ENCODE results near the gene HUWE1. TPM values are rescaled to one million over a fixed set of nuclear protein-coding genes. Genes with fewer than 3 reads are reported as not detected.
A peak's percentile ranks its signal among the peaks of the same experiment; 100 is the strongest.

Gene HUWE1
- total and polyA plus RNA-seq, 9 of the 15 experiments (the other 6 are each of a cell fraction or from before 2014, with no cell fraction given): 23.9 to 204 (median 65.1) TPM

DNA sequence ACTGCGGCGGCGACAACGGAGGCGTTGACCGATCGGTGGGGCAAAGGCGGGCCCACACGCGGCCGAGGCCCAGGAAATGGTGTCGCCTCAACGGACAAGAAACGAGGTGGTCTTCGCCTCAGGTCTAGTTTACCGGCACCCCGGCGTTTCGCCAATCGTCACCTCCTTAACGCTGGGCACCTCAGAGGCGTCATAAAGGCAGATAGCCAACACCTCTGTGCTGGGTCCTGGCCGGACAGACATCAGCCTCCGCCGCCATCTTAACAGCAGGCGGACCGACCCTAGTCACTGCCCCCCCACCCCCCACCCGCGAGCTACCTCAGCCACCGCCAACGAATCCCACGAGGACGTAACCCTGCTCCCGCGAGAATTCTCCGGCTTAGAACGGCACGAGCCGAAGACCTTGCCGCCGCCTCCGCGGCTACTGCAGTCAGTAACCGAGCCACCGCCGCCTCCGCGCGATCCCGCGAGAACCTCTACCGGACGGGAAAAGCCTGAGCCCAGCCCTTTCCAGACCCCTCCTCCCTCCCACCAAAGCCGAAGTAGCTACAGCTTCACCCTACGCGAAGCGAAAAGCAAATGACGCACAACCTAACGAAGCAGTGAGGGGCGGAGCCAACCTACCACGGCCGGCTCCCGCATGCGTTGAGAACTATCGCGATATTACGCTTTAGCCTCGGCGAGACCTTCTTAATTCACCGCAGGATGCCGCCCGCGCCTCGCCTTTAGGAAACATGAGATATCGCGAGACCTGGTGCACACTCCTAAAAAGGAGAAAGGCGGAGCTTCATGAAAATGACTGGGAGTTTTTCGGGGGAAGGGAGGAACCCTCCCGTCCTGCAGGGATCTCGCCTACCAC is 2.7 kb downstream of the HUWE1 start (continued):
- TF ChIP-seq, protein P1, sequence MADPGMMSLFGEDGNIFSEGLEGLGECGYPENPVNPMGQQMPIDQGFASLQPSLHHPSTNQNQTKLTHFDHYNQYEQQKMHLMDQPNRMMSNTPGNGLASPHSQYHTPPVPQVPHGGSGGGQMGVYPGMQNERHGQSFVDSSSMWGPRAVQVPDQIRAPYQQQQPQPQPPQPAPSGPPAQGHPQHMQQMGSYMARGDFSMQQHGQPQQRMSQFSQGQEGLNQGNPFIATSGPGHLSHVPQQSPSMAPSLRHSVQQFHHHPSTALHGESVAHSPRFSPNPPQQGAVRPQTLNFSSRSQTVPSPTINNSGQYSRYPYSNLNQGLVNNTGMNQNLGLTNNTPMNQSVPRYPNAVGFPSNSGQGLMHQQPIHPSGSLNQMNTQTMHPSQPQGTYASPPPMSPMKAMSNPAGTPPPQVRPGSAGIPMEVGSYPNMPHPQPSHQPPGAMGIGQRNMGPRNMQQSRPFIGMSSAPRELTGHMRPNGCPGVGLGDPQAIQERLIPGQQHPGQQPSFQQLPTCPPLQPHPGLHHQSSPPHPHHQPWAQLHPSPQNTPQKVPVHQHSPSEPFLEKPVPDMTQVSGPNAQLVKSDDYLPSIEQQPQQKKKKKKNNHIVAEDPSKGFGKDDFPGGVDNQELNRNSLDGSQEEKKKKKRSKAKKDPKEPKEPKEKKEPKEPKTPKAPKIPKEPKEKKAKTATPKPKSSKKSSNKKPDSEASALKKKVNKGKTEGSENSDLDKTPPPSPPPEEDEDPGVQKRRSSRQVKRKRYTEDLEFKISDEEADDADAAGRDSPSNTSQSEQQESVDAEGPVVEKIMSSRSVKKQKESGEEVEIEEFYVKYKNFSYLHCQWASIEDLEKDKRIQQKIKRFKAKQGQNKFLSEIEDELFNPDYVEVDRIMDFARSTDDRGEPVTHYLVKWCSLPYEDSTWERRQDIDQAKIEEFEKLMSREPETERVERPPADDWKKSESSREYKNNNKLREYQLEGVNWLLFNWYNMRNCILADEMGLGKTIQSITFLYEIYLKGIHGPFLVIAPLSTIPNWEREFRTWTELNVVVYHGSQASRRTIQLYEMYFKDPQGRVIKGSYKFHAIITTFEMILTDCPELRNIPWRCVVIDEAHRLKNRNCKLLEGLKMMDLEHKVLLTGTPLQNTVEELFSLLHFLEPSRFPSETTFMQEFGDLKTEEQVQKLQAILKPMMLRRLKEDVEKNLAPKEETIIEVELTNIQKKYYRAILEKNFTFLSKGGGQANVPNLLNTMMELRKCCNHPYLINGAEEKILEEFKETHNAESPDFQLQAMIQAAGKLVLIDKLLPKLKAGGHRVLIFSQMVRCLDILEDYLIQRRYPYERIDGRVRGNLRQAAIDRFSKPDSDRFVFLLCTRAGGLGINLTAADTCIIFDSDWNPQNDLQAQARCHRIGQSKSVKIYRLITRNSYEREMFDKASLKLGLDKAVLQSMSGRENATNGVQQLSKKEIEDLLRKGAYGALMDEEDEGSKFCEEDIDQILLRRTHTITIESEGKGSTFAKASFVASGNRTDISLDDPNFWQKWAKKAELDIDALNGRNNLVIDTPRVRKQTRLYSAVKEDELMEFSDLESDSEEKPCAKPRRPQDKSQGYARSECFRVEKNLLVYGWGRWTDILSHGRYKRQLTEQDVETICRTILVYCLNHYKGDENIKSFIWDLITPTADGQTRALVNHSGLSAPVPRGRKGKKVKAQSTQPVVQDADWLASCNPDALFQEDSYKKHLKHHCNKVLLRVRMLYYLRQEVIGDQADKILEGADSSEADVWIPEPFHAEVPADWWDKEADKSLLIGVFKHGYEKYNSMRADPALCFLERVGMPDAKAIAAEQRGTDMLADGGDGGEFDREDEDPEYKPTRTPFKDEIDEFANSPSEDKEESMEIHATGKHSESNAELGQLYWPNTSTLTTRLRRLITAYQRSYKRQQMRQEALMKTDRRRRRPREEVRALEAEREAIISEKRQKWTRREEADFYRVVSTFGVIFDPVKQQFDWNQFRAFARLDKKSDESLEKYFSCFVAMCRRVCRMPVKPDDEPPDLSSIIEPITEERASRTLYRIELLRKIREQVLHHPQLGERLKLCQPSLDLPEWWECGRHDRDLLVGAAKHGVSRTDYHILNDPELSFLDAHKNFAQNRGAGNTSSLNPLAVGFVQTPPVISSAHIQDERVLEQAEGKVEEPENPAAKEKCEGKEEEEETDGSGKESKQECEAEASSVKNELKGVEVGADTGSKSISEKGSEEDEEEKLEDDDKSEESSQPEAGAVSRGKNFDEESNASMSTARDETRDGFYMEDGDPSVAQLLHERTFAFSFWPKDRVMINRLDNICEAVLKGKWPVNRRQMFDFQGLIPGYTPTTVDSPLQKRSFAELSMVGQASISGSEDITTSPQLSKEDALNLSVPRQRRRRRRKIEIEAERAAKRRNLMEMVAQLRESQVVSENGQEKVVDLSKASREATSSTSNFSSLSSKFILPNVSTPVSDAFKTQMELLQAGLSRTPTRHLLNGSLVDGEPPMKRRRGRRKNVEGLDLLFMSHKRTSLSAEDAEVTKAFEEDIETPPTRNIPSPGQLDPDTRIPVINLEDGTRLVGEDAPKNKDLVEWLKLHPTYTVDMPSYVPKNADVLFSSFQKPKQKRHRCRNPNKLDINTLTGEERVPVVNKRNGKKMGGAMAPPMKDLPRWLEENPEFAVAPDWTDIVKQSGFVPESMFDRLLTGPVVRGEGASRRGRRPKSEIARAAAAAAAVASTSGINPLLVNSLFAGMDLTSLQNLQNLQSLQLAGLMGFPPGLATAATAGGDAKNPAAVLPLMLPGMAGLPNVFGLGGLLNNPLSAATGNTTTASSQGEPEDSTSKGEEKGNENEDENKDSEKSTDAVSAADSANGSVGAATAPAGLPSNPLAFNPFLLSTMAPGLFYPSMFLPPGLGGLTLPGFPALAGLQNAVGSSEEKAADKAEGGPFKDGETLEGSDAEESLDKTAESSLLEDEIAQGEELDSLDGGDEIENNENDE (IDR thresholded peaks at IDR 0.05; ENCODE audit: low read depth, low read length): no peak
- 0 out of 2 replicates have a peak, but pooled peaks have one; percentile 24 for TF ChIP-seq RNF2 (IDR thresholded peaks at IDR 0.05)
- TF ChIP-seq RBM14 (IDR thresholded peaks at IDR 0.05; ENCODE audit: borderline replicate concordance, insufficient read depth, low read depth, low read length): no peak
- TF ChIP-seq, protein P2, sequence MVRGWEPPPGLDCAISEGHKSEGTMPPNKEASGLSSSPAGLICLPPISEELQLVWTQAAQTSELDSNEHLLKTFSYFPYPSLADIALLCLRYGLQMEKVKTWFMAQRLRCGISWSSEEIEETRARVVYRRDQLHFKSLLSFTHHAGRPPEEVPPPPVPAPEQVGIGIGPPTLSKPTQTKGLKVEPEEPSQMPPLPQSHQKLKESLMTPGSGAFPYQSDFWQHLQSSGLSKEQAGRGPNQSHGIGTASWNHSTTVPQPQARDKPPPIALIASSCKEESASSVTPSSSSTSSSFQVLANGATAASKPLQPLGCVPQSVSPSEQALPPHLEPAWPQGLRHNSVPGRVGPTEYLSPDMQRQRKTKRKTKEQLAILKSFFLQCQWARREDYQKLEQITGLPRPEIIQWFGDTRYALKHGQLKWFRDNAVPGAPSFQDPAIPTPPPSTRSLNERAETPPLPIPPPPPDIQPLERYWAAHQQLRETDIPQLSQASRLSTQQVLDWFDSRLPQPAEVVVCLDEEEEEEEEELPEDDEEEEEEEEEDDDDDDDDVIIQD (CRISPR knock-in tag; IDR thresholded peaks at IDR 0.05): no peak
- TF ChIP-seq FOXM1 (IDR thresholded peaks at IDR 0.05; ENCODE audit: low read depth): no peak
- TF ChIP-seq FOXM1 (CRISPR knock-in tag; IDR thresholded peaks at IDR 0.05; ENCODE audit: low read depth): no peak
- TF ChIP-seq SIN3A (IDR thresholded peaks at IDR 0.05; ENCODE audit: borderline replicate concordance in 2 of 2, control insufficient read depth in 1 of 2, low read depth in 2 of 2, low read length in 2 of 2): peak in 1 of 2 experiments; percentile 2; a peak in 1 of 4 replicates
- TF ChIP-seq, protein P3, sequence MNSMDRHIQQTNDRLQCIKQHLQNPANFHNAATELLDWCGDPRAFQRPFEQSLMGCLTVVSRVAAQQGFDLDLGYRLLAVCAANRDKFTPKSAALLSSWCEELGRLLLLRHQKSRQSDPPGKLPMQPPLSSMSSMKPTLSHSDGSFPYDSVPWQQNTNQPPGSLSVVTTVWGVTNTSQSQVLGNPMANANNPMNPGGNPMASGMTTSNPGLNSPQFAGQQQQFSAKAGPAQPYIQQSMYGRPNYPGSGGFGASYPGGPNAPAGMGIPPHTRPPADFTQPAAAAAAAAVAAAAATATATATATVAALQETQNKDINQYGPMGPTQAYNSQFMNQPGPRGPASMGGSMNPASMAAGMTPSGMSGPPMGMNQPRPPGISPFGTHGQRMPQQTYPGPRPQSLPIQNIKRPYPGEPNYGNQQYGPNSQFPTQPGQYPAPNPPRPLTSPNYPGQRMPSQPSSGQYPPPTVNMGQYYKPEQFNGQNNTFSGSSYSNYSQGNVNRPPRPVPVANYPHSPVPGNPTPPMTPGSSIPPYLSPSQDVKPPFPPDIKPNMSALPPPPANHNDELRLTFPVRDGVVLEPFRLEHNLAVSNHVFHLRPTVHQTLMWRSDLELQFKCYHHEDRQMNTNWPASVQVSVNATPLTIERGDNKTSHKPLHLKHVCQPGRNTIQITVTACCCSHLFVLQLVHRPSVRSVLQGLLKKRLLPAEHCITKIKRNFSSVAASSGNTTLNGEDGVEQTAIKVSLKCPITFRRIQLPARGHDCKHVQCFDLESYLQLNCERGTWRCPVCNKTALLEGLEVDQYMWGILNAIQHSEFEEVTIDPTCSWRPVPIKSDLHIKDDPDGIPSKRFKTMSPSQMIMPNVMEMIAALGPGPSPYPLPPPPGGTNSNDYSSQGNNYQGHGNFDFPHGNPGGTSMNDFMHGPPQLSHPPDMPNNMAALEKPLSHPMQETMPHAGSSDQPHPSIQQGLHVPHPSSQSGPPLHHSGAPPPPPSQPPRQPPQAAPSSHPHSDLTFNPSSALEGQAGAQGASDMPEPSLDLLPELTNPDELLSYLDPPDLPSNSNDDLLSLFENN (IDR thresholded peaks at IDR 0.05; ENCODE audit: low read depth in 2 of 2, low read length in 2 of 2): peak in 1 of 2 experiments; percentile 11; a peak in 1 of 4 replicates
- TF ChIP-seq MXI1 (IDR thresholded peaks at IDR 0.05; ENCODE audit: low read depth, low read length): 0 out of 2 replicates have a peak, but pooled peaks have one; percentile 4

Data from K562 (cell line).